SIG-M5 treated with dmso at 0.1 percent for 504 hours (cell line): Measurements from ENCODE around the gene NRM.

Experiments
- DNase-seq: peaks from one replicate; lab custom pipeline; 2025; ENCODE audit not compliant: unreplicated experiment; lab: John Stamatoyannopoulos, UW

NRM gene

DNA sequence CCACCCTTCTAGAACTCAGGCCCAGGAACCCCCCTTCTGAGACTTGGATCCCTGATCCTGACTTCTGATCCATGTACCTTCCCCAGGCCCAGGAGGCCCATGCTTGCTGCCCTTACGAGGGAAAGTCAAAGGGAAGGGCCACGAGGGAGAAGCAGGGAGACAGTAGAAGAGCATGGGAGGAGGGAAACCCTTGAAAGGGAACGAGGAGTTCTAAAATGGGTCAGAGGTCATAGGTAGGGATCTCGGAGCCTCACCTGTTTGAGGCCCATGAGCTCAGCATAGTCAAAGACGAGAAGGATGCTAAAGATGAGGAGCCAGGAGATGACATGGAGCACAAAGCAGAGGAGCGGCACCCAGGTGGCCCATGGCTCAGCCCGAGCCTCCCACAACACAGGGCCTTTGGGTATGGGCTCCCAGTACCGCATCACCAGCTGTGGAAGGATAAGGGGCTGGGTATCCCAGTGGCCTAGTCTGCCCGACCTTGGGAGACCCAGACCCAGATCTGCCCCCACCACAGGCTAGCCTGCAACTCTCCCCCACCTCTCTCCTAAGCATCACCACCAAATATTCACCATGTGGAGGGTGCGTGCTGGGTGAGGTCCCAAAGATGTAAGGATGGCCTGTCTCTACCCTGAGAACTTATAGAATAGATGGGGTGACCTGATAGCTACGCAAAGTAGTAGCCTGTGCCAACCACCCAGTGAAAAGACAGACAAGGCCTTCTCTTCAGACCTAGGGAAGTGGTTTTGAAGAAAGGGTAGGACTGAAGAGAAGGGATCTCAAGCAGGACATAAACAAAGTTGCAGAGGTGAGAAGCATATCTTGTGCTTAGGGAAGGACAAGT, 1.5 kb downstream of the NRM start:
- no peak for DNase-seq

DNA sequence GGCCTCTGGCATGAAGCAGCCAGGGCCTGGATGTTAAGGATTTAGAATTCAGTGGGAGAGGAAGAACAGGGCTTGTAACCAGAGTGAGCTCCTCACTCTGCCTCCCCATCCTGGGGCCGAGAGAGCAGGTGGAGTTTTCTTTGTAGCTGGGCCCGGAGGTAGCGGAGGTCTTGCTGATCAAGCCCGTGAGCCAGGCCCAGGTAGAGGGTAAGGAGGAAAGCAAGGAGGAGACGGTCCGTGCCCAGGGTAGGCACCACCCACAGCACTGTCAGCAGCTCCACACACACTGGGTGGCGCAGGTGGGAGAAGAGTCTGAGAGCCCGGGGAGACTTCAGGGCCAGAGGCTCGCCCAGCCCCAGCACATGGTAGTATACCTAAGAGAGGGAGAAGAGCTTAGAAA, 2.2 kb downstream of the NRM start:
- no peak for DNase-seq

DNA sequence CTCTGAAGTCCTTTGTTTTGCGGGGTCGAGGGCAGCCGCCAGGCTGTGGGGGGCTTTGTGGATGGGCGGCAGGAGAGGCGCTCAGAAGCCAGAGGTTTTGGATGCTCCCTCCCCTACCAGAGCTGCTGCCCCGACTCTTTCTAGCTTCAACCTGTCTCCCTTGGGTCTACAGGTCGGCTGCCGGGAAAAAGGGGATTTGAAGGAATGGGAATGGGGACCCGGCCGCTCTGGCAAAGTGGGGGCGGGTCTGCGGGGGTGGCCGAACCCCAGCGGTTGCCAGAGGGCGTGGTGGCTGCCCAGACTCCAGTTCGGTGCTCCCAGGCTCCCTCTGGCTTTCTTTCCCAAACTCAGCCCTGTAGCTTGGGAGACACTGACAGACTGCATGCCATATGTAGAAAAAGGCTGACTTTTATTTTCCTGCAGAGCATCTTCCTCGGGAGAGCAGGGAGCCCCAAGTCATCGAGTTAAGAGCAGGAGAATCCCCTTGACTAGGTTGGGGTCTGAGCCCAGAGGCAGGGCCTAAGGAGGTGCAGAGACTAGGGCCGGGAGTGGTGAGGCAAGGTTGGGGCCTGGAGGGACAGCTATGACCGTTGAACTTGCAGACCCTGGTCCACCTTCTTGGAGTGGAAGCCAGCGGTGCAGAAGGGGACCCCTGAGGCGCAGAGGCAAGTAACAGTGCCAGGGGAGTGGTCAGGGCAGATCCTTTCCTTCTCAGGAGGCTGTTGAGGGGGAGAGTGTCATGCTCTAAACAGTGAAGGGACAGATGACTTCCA, 2.9 kb downstream of the NRM start:
- no peak for DNase-seq

DNA sequence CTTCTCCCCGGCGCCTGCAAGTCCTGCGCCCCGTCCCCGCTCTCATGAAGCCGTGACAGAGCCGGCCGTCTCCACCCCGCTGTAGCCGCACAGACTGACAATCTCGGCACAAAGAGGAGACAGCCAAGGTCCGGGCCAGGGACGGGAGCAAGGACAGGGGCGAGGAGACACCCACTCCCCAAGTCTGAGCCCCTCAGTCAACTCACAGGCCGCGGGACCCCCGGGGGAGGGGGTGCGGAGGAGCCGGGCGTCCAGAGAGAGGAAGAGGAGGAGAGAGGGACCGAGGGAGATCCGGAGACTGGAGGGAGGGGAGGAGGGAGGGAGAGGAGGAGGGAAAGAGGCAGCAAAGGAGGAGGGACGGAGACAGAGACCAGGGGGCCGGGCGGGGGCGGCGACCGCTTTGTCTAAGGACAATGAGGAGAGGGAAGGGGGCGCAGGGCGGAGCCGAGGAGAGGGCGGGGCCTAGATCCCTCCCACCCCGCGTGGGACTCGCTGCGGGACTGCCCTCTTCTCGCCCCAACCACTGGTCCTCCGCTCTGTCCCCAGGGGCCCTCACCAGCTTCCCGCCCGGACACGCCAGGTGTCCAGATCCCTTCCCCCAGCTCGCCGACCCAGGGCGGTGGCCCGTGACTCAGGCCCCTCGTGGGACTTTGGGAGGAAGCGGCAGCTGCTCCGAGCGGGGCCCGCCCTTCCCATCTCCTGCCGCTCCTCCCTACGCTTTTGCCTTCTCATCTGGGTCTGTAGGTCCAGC, 3.7 kb downstream of the NRM start:
- DNase-seq, result peak; percentile 81

DNA sequence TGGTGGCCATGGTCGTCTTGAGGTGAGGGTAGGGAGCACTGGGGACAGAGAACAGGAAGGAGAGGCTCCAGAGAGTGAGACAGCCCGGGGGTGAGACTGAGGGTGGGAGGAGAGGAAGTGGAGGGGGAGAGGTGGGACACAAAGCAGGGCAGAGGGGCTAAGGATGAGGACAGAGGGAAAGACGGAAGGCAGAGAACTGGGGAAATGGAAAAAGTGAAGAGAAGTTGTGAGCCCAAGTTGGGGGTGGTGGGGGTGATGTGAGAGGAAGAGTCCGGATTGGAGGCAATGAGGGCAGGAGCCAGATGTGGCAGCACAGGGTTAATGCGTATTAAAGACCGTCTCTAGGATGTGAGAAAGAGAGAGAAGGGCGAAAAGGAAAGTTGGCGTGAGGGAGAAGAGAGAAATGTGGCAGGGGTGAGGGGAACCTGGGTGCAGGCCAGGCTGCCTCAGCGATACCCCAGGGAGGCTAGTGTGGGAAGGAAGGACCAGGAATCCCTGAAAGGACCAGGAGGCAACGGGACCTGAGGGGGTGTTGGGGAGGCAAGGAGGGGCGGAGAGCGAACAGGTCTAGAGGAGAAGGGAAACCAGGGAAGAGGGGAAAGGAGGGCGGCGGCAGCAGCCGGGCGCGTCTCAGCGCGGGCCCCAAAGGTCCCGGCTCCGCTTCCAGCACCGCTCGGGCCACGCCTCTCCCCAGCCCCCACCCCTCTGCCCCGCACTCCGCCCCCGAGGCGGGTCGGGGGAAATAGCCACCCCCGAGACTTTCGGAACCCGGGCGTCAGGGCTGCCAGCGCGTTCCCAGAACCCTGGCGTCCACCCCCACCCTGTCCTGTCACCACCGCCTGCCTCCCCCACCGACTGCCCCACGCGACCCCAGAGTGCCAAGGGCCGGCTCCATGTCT, 4.5 kb downstream of the NRM start, which contains the start of gene PPP1R18:
Gene PPP1R18 (minus strand): TSS at position 637 of the 899 bp plus-strand sequence. CDS start 627 bp downstream, at position 10.
- DNase-seq, result peak; percentile 64

DNA sequence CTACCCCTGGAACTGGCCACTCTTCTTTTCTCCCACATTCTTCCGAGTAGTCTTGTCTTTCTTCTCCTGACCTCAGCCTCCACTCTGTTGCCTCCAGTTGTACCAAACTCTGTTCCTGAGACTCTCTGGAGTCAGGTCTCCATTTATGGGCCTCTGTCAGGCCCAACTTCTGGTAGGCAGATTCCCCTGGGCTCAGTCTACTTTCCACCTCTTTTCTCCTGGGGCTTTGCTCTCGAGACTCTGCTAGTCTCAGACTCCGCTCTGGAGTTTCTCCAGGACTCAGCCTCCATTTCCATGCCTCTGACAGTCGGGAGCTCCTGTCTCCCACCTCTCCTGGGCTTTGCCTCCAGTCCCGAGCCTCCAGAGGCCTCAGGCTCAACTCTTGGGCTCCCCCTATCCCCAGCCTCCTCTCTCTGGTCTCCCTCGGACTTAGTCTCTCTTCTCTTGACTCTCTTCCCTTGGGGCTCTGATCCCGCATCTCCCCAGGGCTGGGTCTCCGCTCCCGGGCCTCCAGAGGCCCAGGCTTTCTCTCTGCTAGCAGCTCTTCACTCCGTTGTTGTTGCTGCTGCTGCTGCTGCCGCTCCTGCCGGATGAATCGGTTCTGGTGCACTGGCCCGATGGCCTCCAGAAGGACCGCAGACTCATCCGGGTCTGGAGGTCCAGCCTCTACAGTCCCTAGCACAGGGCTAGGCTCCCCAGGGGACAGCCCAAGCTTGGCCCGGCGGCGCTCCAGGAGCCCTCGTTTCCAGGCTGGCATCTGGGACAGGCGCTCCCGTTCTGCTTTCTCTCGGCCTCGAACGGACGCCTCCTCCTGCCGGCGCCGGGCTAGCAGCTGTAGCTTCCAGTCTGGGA, 5.4 kb downstream of the NRM start:
- no peak for DNase-seq

DNA sequence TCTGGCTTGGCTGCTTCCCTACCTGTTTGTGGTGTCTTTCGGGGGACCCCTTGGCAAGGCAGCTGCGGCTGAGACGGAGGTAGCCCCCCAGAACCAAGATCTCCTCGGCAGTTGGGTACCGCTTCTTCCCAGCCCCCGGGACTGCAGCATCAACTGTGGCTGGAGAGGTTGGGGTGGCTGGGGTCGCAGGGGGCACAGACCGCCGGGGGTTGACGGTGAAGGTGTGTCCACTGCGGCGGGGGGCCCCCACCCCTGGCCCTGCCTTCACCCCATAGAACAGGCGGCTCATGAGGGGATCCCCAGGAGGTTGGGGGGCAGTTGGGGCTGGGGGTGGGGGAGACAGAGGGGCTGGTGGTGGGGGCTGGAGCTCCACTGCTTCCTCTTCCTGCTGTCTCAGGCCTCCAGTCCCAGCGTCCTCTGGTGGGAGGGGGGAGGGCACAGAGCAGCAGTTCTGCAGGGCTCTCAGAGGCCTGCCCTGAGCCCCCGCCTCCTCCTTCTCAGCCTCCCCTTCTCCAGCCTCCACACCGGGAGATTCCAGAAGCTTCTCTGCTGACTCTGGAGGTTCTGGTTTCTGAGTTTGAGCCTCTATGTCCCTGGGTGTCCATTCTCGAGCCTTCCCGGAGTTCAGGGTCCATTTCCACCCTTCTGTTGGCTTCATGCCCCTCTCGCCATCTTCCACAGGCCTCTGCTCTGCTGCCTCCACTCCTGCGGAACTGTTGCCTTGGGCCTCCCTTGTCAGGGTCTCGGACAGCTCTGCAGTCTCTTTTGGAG, 6.2 kb downstream of the NRM start:
- DNase-seq, result peak; percentile 80

DNA sequence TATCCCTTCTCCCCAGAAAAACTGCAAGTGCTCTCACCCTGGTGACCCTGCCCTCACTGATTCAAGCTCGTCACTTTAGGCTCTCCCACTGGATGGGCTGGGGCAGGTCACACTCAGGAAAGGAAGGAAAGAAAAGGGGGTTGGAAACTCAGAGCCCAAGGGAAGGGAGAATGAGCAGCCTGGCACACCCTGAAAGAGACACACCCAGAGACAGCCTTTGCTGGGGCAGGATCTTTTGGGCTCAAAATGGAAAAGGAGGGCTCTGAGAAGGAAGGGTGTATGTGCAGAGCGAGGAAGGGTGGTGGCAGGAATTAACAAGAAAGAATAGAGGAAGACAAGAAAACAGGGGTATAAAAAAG, 6.8 kb downstream of the NRM start:
- no peak for DNase-seq

DNA sequence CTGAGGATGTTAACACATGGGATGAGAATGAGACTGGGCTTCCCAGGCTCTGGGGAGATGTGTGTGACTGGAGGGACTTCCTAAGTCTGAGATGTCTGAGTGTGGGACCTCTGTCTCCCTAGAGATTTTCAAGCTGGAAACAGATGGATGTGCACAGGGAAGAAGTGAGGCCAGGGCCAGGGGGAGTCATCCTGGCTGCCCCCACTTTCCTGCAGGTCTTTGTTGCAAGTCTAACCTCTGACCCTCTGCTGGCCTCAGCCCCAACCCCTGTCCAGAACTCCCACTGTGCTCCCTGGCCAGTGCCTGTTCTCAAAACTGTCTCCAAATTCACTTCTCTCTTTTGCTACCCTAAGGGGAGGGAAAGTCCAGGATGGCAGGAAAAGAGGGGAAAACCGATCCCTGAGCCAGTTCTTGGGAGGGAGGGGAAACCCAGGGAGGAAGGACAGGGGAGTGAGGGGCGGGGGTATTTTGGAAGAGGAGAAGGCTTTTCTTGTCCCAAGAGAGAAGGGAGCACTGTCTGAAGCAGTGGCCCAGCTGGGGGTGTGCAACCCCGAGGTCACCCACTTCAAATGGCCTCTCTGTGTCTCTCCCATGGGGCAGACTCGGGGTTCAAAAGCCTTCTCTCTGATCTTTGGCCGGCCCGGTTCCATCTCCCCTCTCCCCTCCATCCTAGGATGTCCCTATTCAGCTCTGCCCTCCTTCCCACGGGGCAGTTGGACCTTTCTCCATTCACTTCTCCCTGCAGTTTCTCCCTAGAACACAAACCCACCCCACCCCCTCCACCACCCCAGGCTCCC, 7.4 kb downstream of the NRM start:
- no peak for DNase-seq

DNA sequence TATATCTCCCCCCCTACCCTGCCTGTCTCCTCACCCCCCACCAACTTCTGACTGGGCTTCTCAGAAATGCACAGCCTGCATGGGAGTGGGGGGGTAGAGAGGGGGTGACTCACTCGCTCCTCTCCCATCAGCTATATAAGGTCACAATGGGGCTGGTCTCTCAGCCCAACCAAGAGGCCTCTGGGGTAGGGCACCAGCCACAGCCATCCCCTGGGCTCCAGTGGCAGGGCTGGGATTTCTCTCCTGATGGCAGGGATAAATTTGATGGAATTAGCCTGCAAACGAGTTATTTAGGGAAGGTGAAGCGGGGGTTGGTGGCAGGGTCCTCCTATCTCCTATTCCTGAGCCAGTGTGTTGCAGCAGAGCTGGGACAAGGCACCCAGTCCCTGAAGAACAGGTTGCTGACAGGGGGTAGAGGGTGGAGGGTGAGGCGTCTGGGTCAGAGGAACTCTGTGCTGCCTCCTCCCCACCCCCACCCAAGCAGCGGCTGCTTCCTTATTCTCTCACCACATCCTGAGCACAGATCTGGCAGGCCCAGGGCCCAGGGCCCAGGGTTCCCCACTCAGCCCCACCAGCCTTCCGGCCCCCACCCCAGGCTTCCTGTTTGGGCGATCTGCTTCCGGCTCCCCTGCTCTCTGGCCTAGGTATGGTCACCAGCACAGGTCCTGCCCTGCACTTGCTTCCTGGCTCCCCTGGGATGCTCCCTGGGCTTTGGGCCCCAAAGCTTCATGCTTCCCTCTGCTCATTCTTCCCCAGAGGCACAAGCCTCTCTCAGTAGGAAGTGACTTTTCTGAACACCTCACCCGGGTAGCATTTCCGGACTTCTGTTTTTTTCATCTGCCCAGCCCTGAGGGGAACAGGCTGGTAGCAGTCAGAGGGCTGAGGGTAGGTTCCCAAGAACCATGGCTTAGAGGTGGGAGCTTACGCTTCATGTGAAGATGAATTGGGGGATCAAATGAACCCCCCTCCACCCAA, 8.4 kb downstream of the NRM start:
- DNase-seq, result peak; percentile 89

DNA sequence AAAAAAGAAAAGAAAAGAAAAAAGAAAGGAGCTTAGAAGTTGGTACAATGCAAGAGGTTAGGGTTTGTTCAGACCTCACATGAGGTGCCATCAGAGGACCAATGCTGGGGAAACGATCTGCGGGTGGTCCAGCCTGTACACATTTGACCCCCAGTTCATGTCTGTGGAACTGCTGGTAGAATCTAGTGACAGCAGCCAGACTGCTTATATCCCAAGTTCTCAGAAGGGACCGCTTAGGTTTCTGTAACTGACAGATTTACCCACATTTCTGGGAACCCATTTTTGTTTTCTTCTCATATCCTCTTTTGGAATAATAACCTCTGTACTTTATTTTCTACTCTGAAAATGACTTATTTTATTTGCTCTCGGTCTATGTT, 9.0 kb downstream of the NRM start:
- DNase-seq, result no peak

DNA sequence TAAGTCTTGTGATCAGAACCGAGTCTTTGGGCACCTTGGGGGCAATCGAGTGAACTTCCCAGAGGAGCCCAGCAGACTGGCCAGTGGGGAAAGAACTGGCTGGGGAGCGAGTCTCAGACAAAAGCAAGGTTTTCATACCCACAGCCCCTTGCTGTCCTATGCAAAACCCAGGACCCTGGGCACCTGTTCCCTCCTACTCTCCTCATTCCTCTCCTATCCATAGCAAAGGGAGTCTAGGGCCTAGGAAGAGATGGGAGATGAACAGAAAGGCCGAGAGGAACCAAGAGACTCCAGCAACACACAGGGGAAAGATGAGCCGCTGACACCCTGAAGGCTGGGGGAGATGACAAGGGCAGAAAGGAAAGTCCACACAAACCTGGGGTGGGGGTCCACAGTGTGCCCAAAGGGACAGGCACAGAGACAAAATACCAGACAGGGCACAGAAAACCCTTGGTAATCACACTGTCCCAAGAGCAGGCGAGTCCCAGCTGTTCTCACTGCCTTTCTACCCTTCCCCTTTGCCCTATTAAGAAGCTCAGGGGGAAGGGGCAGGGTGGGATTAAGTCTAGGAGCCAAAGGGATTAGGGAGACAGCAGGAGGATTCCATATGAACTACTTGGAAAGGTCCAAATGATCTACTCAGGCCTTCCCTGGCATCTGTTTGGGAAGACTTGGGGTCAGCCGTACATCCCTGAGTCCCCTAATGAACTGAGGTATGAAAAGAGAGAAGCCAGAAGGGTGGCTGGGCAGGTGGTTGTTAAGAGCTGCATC, 10.8 kb downstream of the NRM start:
- no peak for DNase-seq

DNA sequence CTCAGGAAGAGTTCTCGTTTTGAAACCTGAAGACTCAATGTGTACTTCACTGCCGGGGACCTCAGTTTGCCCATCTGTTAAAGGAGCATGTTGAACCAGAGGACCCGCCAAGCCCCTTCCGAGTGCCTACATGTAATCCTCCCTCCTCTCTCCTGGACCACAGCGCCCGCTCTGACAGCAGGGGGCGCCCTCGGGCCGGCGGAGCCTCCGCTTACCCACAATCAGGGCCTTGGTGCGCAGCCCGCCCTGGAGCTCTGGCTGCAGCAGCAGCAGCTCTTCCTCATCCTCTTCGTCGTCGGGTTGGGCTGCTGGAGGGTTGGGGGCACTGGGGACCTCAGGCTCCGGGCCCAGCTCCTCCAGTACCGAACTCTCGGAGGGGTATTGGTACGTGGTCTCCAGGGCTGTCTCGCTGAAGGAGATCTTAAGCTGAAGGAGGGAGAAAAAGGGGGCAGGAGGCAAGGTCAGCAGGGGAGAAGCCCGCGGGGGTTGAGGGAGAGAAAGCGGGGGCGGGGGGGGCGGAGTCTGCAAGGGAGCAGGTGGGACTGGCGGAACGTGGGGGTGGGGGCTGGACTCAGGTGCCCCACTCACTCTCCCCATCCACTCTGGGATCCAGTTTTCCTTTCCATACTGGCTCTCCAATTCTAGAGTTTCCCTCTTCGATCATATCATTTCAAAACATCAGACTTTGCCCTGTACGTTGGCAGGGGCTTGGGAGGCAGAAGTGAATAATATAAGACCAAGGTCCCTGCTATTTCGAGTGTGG, 11.6 kb downstream of the NRM start:
- DNase-seq, result peak; percentile 48

DNA sequence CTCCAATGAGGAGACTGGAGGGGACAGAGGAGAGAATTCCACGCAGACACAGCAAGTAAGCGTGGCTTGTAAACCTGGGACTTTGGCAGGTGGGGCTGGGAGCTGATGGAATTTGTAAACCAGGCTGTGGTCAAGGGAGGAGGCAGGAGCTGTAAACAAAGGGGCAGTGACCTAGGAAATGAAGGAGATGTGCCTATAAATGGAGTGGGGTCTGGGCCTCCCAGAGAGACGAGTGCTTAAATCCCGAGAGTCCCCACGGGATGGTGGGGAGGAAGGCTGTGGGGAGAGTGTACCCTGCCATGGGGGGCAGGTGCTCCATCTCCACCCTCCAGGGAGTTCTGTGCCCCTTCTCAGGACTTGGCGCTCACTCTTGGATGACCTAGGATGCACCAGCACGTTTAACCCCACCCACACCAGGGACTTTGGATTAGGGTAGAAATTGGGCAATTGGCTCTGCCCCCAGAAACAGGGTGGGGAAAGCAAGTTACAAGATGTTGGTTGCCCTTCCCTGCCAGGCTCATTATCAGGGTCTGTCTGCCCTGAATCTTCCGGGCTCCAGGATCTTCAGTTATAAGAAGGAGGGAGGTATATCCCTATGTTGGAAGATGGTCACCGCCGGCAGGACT, 14.0 kb downstream of the NRM start:
- DNase-seq, result no peak
